ENCODE measurements around the gene ABCC2. TPM values are rescaled to one million over a fixed set of nuclear protein-coding genes. Genes with fewer than 3 reads are reported as not detected.

The ABCC2 gene
- total RNA-seq, 4 donors from 2014 or later, result 0.32 to 2.9 (median 0.42) TPM

DNA sequence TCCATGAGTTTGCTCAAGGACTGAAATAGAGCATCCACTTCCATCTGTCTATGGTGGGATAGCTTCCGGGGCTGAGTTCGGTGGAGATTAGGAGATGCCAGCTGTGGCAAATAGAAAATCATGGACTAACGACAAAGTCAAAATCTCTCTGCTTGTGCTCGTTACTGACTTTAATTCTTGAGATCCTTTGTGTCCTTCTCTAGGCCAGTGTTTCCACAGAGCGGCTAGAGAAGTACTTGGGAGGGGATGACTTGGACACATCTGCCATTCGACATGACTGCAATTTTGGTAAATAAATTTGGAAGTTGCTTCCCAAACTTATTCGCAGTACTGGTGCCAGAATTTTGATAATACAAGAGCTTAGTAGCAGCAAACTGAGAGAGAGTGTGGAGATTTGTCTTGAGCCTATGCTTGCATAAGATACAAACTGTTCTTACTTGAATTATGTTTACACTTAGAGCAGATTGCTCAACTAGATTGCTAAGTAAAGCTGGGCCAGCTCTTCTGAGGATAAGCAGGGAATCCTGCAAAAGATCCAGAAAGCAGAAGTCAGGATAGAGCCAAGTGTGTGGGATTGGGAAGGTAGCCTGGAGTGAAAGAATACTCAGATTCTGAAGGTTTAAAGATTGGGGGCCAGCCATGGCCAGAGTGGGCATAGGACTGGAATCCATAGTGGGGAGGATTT, 27.6 kb downstream of the ABCC2 start:
- peak overlapping the region; percentile 36 to 70 (median 57) for H3K27ac ChIP-seq (replicated peaks in 1 of 4)
- no peak overlapping the region for H3K4me3 ChIP-seq
- H3K9me3 ChIP-seq, result no peaks in the 10 kb centered on the region
- no peaks in the 10 kb centered on the region for H3K27me3 ChIP-seq
- no peaks in the 10 kb centered on the region for H3K36me3 ChIP-seq
- intact Hi-C loops (cut with DNase I), result no loop called here
- DNase-seq (ENCODE audit: extremely low spot score), result peak; percentile 80
- TF ChIP-seq POLR2AphosphoS5 (IDR thresholded peaks at IDR 0.05), result peak in 1 of 2 donors; percentile 64
- TF ChIP-seq EP300 (IDR thresholded peaks at IDR 0.05), result no peak
- TF ChIP-seq, protein P1, sequence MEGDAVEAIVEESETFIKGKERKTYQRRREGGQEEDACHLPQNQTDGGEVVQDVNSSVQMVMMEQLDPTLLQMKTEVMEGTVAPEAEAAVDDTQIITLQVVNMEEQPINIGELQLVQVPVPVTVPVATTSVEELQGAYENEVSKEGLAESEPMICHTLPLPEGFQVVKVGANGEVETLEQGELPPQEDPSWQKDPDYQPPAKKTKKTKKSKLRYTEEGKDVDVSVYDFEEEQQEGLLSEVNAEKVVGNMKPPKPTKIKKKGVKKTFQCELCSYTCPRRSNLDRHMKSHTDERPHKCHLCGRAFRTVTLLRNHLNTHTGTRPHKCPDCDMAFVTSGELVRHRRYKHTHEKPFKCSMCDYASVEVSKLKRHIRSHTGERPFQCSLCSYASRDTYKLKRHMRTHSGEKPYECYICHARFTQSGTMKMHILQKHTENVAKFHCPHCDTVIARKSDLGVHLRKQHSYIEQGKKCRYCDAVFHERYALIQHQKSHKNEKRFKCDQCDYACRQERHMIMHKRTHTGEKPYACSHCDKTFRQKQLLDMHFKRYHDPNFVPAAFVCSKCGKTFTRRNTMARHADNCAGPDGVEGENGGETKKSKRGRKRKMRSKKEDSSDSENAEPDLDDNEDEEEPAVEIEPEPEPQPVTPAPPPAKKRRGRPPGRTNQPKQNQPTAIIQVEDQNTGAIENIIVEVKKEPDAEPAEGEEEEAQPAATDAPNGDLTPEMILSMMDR (IDR thresholded peaks at IDR 0.05), result no peak
- no peak for TF ChIP-seq POLR2A (IDR thresholded peaks at IDR 0.05; ENCODE audit: low read depth)
- 86% methylated on average over 7 of the region's 7 CpGs for WGBS
- H3K4me1 ChIP-seq, result peaks cover 0 to 19% (median 4%) of the 10 kb centered on the region in 4 donors

DNA sequence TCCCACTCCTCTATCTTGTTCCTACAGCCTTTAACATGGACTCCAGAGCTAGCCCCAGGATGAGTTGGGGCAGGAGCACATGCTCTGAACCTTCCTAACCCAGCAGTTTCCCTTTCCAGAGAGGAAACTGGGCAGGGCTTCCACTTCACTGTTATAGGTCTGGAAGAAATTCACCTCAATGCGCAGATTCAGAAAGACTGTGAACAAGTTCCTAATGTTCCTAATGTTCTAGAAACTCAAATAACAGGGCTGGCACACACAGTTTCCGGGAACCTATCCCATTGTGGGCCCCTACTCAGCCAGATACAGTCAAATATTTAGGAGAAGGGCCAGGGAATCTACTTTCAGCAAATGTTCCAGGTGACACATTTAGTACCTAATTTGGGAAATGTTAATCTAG, 29.7 kb downstream of the ABCC2 start:
- peaks cover 0 to 19% (median 4%) of the 10 kb centered on the region in 4 donors for H3K4me1 ChIP-seq
- WGBS, result 75% methylated on average over 2 of the region's 2 CpGs
- H3K36me3 ChIP-seq, result no peaks in the 10 kb centered on the region
- DNase-seq (ENCODE audit: extremely low spot score), result peak; percentile 62
- TF ChIP-seq, protein P1 (IDR thresholded peaks at IDR 0.05), result no peak
- TF ChIP-seq POLR2AphosphoS5 (IDR thresholded peaks at IDR 0.05), result no peak
- TF ChIP-seq EP300 (IDR thresholded peaks at IDR 0.05), result no peak
- TF ChIP-seq POLR2A (IDR thresholded peaks at IDR 0.05; ENCODE audit: low read depth), result no peak
- H3K4me3 ChIP-seq, result no peak overlapping the region
- no peak overlapping the region for H3K27ac ChIP-seq (replicated peaks in 1 of 4)
- no peaks in the 10 kb centered on the region for H3K9me3 ChIP-seq
- intact Hi-C loops (cut with DNase I), result no loop called here
- no peaks in the 10 kb centered on the region for H3K27me3 ChIP-seq

DNA sequence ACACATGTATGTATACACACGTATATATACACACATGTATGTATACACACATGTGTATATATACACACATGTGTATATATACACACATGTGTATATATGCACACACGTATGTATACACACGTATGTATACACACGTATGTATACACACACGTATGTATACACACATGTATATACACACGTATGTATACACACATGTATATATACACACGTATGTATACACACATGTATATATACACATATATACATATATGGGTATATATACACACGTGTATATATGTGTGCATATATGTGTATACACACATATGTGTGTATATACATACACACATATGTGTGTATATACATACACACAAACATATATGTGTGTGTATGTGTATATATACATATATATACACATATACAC, 31.7 kb downstream of the ABCC2 start:
- H3K36me3 ChIP-seq, result no peaks in the 10 kb centered on the region
- no peaks in the 10 kb centered on the region for H3K9me3 ChIP-seq
- intact Hi-C loops (cut with DNase I), result no loop called here
- no peaks in the 10 kb centered on the region for H3K27me3 ChIP-seq
- WGBS, result 69% methylated on average over 4 of the region's 8 CpGs
- TF ChIP-seq EP300 (IDR thresholded peaks at IDR 0.05) (no peak), POLR2A (IDR thresholded peaks at IDR 0.05; ENCODE audit: low read depth) (no peak), POLR2AphosphoS5 (IDR thresholded peaks at IDR 0.05) (no peak)
- TF ChIP-seq, protein P1 (IDR thresholded peaks at IDR 0.05), result no peak
- DNase-seq (ENCODE audit: extremely low spot score), result no peak
- no peak overlapping the region for H3K4me3 ChIP-seq
- H3K4me1 ChIP-seq, result peaks cover 0 to 18% (median 4%) of the 10 kb centered on the region in 4 donors
- H3K27ac ChIP-seq (replicated peaks in 1 of 4), result no peak overlapping the region

DNA sequence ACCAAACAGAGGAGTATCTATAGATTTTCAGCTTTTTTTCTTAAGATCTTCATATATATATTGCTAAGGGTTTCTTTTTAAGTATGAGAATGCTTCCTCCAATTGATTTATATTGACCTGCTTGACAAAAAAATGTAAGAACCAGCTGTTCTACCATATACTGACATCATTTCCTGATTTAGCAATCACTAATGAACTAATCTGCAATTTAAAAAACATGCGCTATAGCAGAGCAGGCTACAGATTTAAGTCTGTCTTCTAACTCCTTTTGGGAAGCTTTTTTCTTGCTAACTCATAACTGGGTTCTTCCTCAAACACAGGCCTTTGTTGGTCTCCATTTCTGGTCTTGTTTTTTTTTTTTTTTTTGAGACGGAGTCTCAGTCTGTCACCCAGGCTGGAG, 33.2 kb downstream of the ABCC2 start:
- no peak overlapping the region for H3K4me3 ChIP-seq
- H3K27ac ChIP-seq (replicated peaks in 1 of 4), result no peak overlapping the region
- H3K9me3 ChIP-seq, result no peaks in the 10 kb centered on the region
- TF ChIP-seq POLR2AphosphoS5 (IDR thresholded peaks at IDR 0.05), result no peak
- TF ChIP-seq POLR2A (IDR thresholded peaks at IDR 0.05; ENCODE audit: low read depth), result no peak
- no peak for TF ChIP-seq EP300 (IDR thresholded peaks at IDR 0.05)
- TF ChIP-seq, protein P1 (IDR thresholded peaks at IDR 0.05), result no peak
- peaks cover 0 to 6% (median 0%) of the 10 kb centered on the region in 4 donors for H3K4me1 ChIP-seq
- no peak for DNase-seq (ENCODE audit: extremely low spot score)
- intact Hi-C loops (cut with DNase I), result no loop called here
- no peaks in the 10 kb centered on the region for H3K27me3 ChIP-seq
- 86% methylated on average over 2 of the region's 2 CpGs for WGBS
- no peaks in the 10 kb centered on the region for H3K36me3 ChIP-seq

DNA sequence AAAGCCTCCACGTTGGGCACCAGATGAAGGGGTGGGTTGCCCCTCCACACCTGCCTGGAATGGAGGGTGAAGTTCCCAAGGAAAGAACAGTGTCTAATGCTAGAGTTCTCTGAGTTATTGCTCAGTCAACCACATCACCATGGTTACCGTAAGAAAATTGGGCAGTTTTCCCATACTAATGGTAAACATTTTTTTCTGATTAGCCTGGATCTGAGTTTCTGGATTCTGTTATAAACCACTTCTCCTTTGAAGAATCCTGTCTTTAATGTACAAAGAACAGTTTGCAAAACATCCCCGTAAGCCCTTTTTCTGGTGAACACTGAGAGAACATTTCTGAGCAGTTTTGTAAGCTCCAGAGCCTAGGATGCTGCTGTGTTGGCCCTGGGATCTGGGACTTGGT, 45.5 kb downstream of the ABCC2 start:
- intact Hi-C loops (cut with DNase I), result no loop called here
- 78% methylated on average over 3 of the region's 3 CpGs for WGBS

More for the DNA sequence above, 45.5 kb downstream of the ABCC2 start:
- no peaks in the 10 kb centered on the region for H3K36me3 ChIP-seq
- H3K27ac ChIP-seq (replicated peaks in 1 of 4), result no peak overlapping the region
- H3K9me3 ChIP-seq, result no peaks in the 10 kb centered on the region
- no peak for DNase-seq (ENCODE audit: extremely low spot score)
- no peaks in the 10 kb centered on the region for H3K4me1 ChIP-seq
- no peak overlapping the region for H3K4me3 ChIP-seq
- no peak for TF ChIP-seq EP300 (IDR thresholded peaks at IDR 0.05)
- TF ChIP-seq POLR2AphosphoS5 (IDR thresholded peaks at IDR 0.05), result no peak
- TF ChIP-seq, protein P1 (IDR thresholded peaks at IDR 0.05), result no peak
- no peak for TF ChIP-seq POLR2A (IDR thresholded peaks at IDR 0.05; ENCODE audit: low read depth)
- no peaks in the 10 kb centered on the region for H3K27me3 ChIP-seq
